GM18499 (cell line): ENCODE results near the gene VIT.

Source experiments
- ATAC-seq: cut with Tn5 transposase; IDR thresholded peaks from one replicate; pipeline ENCODE4 v1.9.1; 2021; ENCODE audit warnings: moderate number of reproducible peaks; ENCODE audit not compliant: insufficient read depth, unreplicated experiment

VIT gene

GRCh38 chr2:36706021-36706876, 9.7 kb downstream of the VIT start:
- ATAC-seq, result no peak

- ATAC-seq, result no peak
Measured at GRCh38 chr2:36707050-36707449, 10.5 kb downstream of the VIT start.

GRCh38 chr2:36708041-36708741, 11.7 kb downstream of the VIT start:
- no peak for ATAC-seq

GRCh38 chr2:36710858-36711515, 14.5 kb downstream of the VIT start:
- no peak for ATAC-seq

- ATAC-seq, result no peak
Measured at GRCh38 chr2:36711741-36712314, 15.3 kb downstream of the VIT start.

- ATAC-seq, result no peak
Measured at GRCh38 chr2:36713310-36713709, 16.8 kb downstream of the VIT start.

GRCh38 chr2:36716111-36716510, 19.6 kb downstream of the VIT start:
- ATAC-seq, result no peak

GRCh38 chr2:36717603-36718266, 21.2 kb downstream of the VIT start:
- no peak for ATAC-seq

GRCh38 chr2:36727550-36727949, 31.0 kb downstream of the VIT start:
- no peak for ATAC-seq

- ATAC-seq, result no peak
Measured at GRCh38 chr2:36729067-36729466, 32.6 kb downstream of the VIT start.

- no peak for ATAC-seq
Measured at GRCh38 chr2:36731941-36732672, 35.6 kb downstream of the VIT start.

- no peak for ATAC-seq
Measured at GRCh38 chr2:36732673-36733036, 36.1 kb downstream of the VIT start.

- no peak for ATAC-seq
Measured at GRCh38 chr2:36733215-36733614, 36.7 kb downstream of the VIT start.

GRCh38 chr2:36734304-36734703, 37.8 kb downstream of the VIT start:
- no peak for ATAC-seq

- no peak for ATAC-seq
Measured at GRCh38 chr2:36737131-36737750, 40.7 kb downstream of the VIT start.

GRCh38 chr2:36740061-36740460, 43.6 kb downstream of the VIT start:
- ATAC-seq, result no peak

GRCh38 chr2:36741188-36741837, 44.8 kb downstream of the VIT start:
- ATAC-seq, result no peak

GRCh38 chr2:36743954-36744353, 47.4 kb downstream of the VIT start:
- no peak for ATAC-seq

GRCh38 chr2:36748166-36748565, 51.7 kb downstream of the VIT start:
- ATAC-seq, result no peak
